ENCODE data around the gene AFG1L. TPM values are rescaled to one million over a fixed set of nuclear protein-coding genes. Genes with fewer than 3 reads are reported as not detected.

The AFG1L gene
- total and polyA plus RNA-seq, 11 donors = 1.9 to 16.6 (median 10.9) TPM

- Histone ChIP-seq H3K4me3 (no peak overlapping the region), H3K9me3 (no peaks in the 10 kb centered on the region), H3K4me1 (peaks cover 0 to 3% (median 0%) of the 10 kb centered on the region in 12 donors), H3K36me3 (peaks cover 0 to 5% (median 0%) of the 10 kb centered on the region in 9 donors), H3K27ac (no peak overlapping the region), H3K27me3 (no peaks in the 10 kb centered on the region)
- intact Hi-C loops (cut with DNase I) = no loop called here
- TF ChIP-seq POLR2A (IDR thresholded peaks at IDR 0.05) (no peak), CTCF (IDR thresholded peaks at IDR 0.05) (no peak)
- ATAC-seq = no peak
- 47 to 69% (median 59%) methylated on average over 1 of the region's 1 CpG for WGBS, 4 donors
- no peak for DNase-seq
Observed at GRCh38 chr6:108484016-108484415, 189.2 kb downstream of the AFG1L start.

- ATAC-seq (no peak), DNase-seq (no peak)
- intact Hi-C loops (cut with DNase I) = loop anchor here (5.0 to 10.0 kb wide), 6 partner anchors 225 to 515 kb away; partner anchors contain the start of gene SNX3 (in 1 of the 10)
- TF ChIP-seq CTCF (IDR thresholded peaks at IDR 0.05) = no peak
- no peak for TF ChIP-seq POLR2A (IDR thresholded peaks at IDR 0.05)
- 92 to 97% (median 93%) methylated on average over 5 of the region's 5 CpGs for WGBS, 4 donors
- Histone ChIP-seq H3K9me3 (no peaks in the 10 kb centered on the region), H3K4me1 (peaks cover 0 to 4% (median 0%) of the 10 kb centered on the region in 12 donors), H3K27me3 (no peaks in the 10 kb centered on the region), H3K36me3 (no peaks in the 10 kb centered on the region), H3K4me3 (no peak overlapping the region), H3K27ac (no peak overlapping the region)
Observed at GRCh38 chr6:108489699-108490098, 194.8 kb downstream of the AFG1L start.

- DNase-seq (no peak), ATAC-seq (peak in 1 of 4 donors; percentile 49)
- Histone ChIP-seq H3K27ac (no peak overlapping the region), H3K9me3 (no peaks in the 10 kb centered on the region), H3K36me3 (no peaks in the 10 kb centered on the region), H3K4me1 (peaks cover 0 to 4% (median 0%) of the 10 kb centered on the region in 12 donors), H3K4me3 (no peak overlapping the region), H3K27me3 (no peaks in the 10 kb centered on the region)
- TF ChIP-seq CTCF (IDR thresholded peaks at IDR 0.05) = peak; percentile 28 to 78 (median 60)
- TF ChIP-seq POLR2A (IDR thresholded peaks at IDR 0.05) = no peak
- intact Hi-C loops (cut with DNase I) = loop anchor here (2.0 to 10.0 kb wide), 7 partner anchors 227 to 517 kb away; partner anchors contain the start of gene SNX3 (in 1 of the 10)
Observed at GRCh38 chr6:108492131-108492766, 197.4 kb downstream of the AFG1L start.

GRCh38 chr6:108494434-108494833, 199.6 kb downstream of the AFG1L start:
- Histone ChIP-seq H3K36me3 (peaks cover 0 to 10% (median 0%) of the 10 kb centered on the region in 9 donors), H3K27ac (no peak overlapping the region), H3K9me3 (no peaks in the 10 kb centered on the region), H3K4me1 (peaks cover 0 to 4% (median 0%) of the 10 kb centered on the region in 12 donors), H3K27me3 (no peaks in the 10 kb centered on the region), H3K4me3 (no peak overlapping the region)
- TF ChIP-seq POLR2A (IDR thresholded peaks at IDR 0.05) = no peak
- no peak for TF ChIP-seq CTCF (IDR thresholded peaks at IDR 0.05)
- WGBS, 4 donors = 93 to 97% (median 96%) methylated on average over 2 of the region's 2 CpGs
- intact Hi-C loops (cut with DNase I) = loop anchor here (5.0 to 10.0 kb wide), 6 partner anchors 230 to 520 kb away; partner anchors contain the start of gene SNX3 (in 1 of the 10)
- no peak for DNase-seq
- no peak for ATAC-seq

All from heart left ventricle (tissue), 16 donors.